ENCODE measurements around the gene PRKN.
"Not testable (repeated sequence)": the region's sequence is repeated elsewhere in the genome, so short reads cannot be mapped to it uniquely, and the experiment has no call there.

The PRKN gene

GRCh38 chr6:161316531-161316930 lies 1411.0 kb downstream of the PRKN start:
- no peak overlapping the region for H3K27ac ChIP-seq
- TF ChIP-seq CTCF (IDR thresholded peaks at IDR 0.05) = no peak
- TF ChIP-seq ZFX (IDR thresholded peaks at IDR 0.05; ENCODE audit: borderline replicate concordance) = no peak

GRCh38 chr6:161315246-161315917 lies 1412.2 kb downstream of the PRKN start:
- H3K27ac ChIP-seq = not testable (repeated sequence)

GRCh38 chr6:161314541-161315245 lies 1412.9 kb downstream of the PRKN start:
- not testable (repeated sequence) for H3K27ac ChIP-seq

GRCh38 chr6:161313940-161314509 lies 1413.5 kb downstream of the PRKN start:
- H3K27ac ChIP-seq = no peak overlapping the region
- TF ChIP-seq ZFX (IDR thresholded peaks at IDR 0.05; ENCODE audit: borderline replicate concordance) (no peak), CTCF (IDR thresholded peaks at IDR 0.05) (no peak)

- H3K27ac ChIP-seq = not testable (repeated sequence)
Measured at GRCh38 chr6:161313475-161313874, 1414.1 kb downstream of the PRKN start.

- H3K27ac ChIP-seq = not testable (repeated sequence)
Measured at GRCh38 chr6:161309774-161310173, 1417.8 kb downstream of the PRKN start.

- H3K27ac ChIP-seq = no peak overlapping the region
- TF ChIP-seq ZFX (IDR thresholded peaks at IDR 0.05; ENCODE audit: borderline replicate concordance) = no peak
- no peak for TF ChIP-seq CTCF (IDR thresholded peaks at IDR 0.05)
Measured at GRCh38 chr6:161308075-161308655, 1419.4 kb downstream of the PRKN start.

- no peak overlapping the region for H3K27ac ChIP-seq
- TF ChIP-seq CTCF (IDR thresholded peaks at IDR 0.05) (no peak), ZFX (IDR thresholded peaks at IDR 0.05; ENCODE audit: borderline replicate concordance) (no peak)
Measured at GRCh38 chr6:161305860-161306259, 1421.7 kb downstream of the PRKN start.

- no peak overlapping the region for H3K27ac ChIP-seq
- TF ChIP-seq CTCF (IDR thresholded peaks at IDR 0.05) (no peak), ZFX (IDR thresholded peaks at IDR 0.05; ENCODE audit: borderline replicate concordance) (no peak)
Measured at GRCh38 chr6:161303628-161304340, 1423.8 kb downstream of the PRKN start.

Data from 22Rv1 (cell line).